Lower leg skin (tissue), 3 donors: ENCODE data around the gene ARID1B.

Experiments used
- CTCF ChIP-seq, 3 donors: fragments of 450-650 bp; IDR thresholded peaks; one replicate each; pipeline ENCODE4 v1.5.1; 2016; ENCODE audit warnings: antibody characterized with exemption in 3 of 3, mild to moderate bottlenecking in 3 of 3, moderate library complexity in 2 of 3
- POLR2A ChIP-seq, 2 donors: fragments of 450-650 bp; IDR thresholded peaks; one replicate each; pipeline ENCODE4 v1.6.1; 2016 to 2017; ENCODE audit warnings: antibody characterized with exemption in 2 of 2, mild to moderate bottlenecking in 1 of 2, moderate library complexity in 1 of 2

GRCh38 chr6:156868385-156868784 lies 91.2 kb downstream of the ARID1B start:
- TF ChIP-seq CTCF (IDR thresholded peaks at IDR 0.05) (no peak), POLR2A (IDR thresholded peaks at IDR 0.05) (no peak)
